GM21367 (cell line): ENCODE results near the gene NFE2L1.
"Not testable (repeated sequence)": the region's sequence is repeated elsewhere in the genome, so short reads cannot be mapped to it uniquely, and the experiment has no call there.

ENCODE experiments used
- ATAC-seq: cut with Tn5 transposase; IDR thresholded peaks from one replicate; pipeline ENCODE4 v1.9.1; 2021; ENCODE audit not compliant: unreplicated experiment

NFE2L1 gene, protein sequence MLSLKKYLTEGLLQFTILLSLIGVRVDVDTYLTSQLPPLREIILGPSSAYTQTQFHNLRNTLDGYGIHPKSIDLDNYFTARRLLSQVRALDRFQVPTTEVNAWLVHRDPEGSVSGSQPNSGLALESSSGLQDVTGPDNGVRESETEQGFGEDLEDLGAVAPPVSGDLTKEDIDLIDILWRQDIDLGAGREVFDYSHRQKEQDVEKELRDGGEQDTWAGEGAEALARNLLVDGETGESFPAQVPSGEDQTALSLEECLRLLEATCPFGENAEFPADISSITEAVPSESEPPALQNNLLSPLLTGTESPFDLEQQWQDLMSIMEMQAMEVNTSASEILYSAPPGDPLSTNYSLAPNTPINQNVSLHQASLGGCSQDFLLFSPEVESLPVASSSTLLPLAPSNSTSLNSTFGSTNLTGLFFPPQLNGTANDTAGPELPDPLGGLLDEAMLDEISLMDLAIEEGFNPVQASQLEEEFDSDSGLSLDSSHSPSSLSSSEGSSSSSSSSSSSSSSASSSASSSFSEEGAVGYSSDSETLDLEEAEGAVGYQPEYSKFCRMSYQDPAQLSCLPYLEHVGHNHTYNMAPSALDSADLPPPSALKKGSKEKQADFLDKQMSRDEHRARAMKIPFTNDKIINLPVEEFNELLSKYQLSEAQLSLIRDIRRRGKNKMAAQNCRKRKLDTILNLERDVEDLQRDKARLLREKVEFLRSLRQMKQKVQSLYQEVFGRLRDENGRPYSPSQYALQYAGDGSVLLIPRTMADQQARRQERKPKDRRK

DNA sequence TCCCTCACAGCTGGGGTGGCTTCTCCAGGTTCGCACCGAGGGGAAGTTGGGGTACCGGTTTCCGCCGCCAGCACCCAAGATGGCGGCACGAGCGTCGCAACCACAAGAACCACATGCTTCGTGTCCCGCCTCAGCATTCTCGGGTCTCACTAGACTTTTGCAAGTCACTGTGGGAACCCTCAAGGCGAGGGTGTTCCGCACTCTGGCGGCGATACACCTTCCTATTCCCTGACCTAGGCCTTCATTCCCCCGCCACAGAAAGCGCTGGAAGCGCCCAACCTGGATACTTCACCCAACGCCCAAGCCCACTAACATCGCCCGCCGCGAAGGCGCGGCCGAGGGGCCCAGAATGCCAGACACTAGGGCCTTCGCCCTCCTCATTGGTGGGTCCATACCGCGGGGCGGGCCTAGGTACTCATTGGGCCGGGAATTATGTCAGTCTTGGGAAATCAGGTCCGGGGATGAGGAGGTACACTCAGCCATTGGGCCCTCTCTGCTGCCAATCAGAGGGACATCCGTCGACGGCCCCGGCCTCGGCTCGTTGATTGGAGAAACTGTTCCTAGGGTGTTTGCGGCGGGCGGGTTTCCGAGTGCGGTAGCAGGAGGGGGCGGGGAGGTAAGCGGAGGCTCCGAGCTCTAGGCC lies at the start of gene NFE2L1:
Gene NFE2L1 (plus strand): TSS at position 619 of the 643 bp plus-strand sequence. CDS start 2,760 bp downstream, outside the sequence.
- ATAC-seq, result peak; percentile 74

DNA sequence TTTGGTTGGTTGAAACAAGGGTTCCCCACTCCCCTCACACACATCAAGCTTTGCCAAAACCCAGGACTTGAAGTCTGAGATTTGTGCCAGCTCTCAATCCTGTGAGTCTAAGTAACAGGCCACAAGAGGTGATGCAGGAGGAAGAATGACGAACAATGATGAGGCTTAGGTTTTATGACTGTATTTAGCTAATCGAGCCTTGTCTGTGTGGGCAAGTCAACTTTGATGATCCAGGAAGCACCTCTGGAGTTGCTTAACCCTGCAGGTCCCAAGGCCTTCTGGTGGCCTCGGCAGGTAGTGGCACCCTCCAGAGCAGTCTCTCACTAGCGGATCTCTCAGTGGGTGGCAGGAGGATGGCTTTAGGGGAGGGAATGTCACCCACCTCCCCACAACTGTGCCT lies 48.6 kb upstream of the NFE2L1 start:
- ATAC-seq, result no peak

DNA sequence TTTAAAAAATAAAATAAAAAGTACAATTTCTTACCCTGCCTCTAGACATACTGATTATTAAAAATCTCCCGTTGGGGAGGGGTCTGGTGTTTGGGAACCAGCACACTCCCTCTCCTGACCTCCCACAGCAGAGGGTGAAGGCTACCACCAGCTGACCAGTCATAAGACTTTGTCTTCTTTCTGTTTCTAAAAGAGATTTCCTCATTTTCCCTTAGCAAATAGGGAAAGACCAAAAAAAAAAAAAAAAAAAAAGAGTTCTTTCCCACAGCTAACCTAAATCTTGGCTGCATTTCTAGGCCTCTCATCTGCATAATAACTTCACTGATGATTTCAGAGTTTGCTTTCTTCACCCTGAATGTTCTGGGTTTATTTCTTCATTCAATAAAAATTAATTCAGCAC lies 47.0 kb upstream of the NFE2L1 start:
- no peak for ATAC-seq

DNA sequence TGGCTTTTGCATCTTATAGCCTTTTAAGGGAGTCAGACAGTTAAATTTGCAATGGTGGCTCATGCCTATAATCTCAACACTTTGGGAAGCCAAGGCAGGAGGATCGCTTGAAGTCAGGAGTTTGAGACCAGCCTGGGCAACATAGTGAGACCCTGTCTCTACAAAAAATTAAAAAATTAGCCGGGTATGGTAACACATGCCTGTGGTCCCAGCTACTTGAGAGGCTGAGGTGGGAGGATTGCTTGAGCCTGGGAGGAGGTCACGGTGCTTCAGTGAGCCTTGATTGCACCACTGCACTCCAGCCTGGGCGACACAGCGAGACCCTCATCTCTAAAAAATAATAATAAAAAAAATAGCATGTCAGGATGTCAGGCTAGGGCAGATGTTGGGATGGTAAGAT lies 46.5 kb upstream of the NFE2L1 start:
- ATAC-seq, result not testable (repeated sequence)

DNA sequence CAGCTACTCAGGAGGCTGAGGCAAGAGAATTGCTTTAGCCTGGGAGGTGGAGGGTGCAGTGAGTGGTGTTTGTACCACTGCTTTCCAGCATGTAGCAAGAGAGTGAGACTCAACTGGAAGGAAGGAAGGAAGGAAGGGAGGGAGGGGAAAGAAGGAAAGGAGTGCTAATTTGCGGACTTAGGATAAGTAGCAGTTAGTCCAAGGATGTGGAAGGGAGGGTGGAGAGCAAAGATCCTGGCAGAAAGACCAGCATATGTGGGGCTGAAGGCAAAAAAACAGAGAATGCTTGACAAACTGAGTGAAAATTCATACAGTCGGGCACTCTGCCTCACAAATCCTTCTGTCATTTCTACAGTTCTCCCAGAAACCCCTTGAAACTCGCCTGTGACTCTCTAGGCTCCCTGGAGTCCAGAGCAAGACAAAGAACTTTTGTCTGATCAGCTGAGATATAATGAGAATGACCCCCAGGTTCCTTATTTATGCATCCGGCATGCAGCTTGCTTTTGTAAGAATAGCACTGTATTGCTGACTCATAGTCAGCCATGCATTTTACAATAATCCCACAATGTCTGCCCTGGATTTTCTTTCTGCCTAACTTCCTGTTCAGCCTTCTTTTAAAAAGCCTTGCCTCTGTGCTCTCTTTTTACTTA lies 45.8 kb upstream of the NFE2L1 start:
- ATAC-seq, result no peak

DNA sequence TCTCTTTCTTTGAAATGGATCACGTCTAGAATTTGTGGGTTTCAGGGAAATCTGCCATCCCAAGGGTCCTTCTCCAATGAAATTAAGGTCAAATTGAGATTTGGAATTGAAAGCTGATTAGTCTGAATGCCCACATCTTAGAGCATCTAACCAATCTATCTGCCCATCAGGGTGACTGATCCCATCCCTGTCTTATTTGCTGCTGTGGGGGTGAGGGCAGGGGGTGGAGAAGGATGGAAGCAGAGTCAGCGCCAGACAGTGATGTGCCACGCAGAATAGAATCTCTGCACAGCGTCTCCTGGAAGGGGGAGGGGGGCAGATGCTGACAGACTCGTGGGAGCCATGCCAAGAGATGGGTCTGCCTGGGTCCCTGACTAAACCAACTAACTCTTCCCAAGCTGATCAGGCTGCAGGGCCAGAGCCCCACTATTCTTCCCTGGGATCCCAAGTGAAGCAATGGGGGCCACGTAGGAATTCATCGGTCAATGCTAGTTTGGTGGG lies 45.2 kb upstream of the NFE2L1 start:
- no peak for ATAC-seq

DNA sequence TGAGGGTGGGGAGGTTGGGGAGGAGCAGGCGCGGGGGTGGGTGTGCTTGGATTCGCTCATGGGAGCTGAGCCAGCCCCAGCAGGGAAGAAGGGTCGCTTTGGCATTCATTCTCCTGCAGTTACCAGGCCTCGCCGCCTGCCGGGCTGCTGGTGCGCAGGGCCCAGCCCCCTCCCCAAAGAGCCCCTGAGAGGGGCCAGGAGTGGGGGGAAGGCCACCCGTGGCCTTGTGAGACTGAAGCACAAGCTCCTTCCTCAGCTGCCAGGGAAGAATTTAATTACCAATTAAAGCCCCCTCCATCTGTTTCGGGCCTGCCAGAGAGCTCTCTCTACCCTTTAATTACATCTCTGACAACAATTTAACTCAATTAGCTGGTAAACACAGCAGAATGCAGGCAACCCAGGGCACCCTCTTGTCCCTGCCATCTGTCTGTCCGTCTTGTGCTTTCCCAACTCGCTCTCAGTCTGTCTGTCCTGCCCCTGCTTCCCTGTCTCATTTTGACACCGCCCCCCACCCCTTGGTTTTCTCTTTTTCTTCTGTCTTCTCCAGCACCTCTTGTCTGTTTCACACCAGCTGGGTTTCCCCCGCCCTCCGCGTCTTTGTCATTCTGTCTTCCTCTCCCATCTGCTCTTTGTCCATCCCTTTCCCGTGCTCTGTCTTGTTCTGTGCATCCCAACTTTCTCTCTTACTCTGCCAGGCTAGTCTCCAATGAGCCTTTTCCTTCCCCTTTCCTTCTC lies 44.6 kb upstream of the NFE2L1 start:
- no peak for ATAC-seq

DNA sequence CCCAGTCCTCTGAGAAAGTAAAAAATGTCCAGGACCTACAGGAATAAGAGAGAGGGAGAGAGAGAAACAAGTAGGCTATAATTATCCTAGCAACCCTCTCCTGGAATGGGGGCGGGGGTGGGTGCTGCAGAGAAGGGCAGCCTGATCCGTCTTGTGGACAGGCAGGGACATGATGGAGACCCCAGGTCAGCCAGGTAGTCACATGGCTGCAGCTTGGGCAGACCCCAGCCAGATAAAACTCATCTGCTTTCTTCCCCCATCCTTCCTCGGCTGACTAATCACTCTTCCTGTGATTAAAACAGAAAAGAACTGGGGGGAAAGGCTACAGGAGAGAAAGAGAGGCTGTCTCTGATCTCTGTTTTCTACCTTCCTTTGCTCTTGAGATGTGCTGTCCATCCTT lies 43.2 kb upstream of the NFE2L1 start:
- ATAC-seq, result no peak

DNA sequence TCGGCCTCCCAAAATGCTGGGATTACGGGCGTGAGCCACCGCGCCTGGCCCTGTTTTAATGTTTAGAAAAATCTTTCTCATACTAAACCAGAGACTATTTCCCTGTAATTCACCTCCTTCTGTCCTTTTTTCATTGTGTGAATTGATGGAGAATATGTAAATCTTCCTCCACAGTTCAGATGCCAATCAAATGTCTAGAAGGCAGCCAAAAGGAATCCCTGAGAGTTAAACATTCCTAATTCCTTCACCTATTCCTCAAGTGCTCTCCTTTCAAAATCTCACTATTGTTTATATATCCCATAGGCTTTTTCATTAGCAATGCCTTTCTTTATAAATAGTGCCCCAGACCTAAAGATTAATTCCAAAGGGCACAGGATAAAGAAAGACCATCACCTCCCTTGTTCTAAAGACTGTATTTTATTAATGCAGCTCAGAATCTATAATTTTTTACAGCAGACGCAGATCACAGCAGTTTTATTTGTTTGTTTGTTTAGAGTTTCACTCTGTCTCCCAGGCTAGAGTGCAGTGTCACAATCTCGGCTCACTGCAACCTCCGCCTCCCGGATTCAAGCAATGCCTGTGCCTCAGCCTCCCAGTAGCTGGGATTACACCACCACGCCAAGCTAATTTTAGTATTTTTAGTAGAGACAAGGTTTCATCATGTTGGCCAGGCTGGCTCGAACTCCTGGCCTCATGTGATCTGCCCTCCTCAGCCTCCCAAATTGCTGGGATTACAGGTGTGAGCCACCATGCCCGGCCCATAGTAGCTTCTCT lies 41.0 kb upstream of the NFE2L1 start:
- ATAC-seq, result no peak

DNA sequence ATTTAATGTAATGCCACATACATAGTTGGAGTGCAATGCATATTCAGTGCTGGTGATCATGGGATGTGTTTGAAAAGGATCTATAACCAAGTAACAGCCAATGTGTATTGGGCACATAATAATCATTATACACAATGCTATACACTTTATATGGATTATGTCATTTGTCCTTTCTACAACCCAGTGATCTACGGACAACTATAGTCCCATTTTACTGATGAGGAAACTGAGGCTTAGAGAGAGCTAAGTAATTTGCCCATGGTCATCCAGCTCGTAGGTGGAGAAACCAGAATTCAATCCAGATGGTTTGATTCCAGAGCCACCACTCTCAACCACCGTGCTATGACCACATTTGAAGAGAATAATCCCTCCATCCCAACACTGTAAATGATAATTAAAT lies 38.0 kb upstream of the NFE2L1 start:
- ATAC-seq, result no peak

DNA sequence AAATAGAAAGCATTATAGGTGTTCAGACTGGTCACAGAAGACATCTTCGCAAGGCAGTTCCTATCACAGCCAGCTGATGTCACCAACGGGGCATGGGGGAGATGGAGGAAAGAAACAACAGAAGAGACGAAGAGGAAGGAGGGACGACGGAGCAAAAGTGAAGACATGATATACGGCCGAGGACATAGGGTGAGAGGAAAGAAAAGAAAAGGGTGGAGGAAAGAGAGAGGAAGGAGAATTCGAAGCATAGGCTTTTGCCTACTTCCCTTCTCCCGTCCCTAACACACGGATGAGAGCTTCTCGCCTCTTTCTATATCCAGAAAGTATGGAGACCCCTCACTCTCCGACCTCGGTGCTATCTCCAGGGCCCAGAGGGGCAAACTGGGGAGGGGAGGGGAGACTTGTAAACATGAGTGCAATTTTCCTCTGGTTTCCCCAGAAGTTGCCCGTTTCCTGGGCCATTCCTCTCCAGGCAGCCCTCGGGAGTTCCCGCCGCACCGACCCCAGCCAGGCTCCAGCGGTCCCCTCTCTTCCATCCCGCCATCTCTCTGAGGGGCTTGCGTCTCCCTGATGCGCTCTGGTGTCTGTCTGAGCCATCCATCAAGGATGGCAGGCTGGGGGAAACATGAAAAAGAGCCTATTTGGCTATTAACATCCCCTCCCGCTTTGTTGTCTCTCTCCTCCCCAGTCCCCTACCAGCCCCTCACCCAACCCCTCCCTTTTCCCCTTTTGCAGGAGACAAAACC lies 36.6 kb upstream of the NFE2L1 start:
- peak; percentile 55 for ATAC-seq

DNA sequence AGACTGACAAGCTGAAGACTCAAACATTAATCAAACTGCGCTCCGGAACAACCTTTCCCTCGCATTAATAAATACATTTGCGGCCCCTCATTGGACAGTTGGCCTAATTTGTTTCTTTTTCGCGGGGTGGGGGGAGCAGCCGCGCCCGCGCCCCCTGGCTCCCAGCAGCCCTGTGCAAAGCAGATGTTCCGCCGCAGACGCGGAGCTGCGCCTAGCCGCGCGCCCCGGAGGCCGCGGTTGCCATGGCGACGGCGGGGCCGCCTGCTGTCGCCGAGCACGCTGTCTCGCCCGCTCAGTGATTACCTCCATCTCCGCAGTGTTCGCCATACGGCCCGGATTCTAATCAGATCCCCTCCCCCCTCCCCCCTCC lies 36.0 kb upstream of the NFE2L1 start:
- ATAC-seq, result no peak

DNA sequence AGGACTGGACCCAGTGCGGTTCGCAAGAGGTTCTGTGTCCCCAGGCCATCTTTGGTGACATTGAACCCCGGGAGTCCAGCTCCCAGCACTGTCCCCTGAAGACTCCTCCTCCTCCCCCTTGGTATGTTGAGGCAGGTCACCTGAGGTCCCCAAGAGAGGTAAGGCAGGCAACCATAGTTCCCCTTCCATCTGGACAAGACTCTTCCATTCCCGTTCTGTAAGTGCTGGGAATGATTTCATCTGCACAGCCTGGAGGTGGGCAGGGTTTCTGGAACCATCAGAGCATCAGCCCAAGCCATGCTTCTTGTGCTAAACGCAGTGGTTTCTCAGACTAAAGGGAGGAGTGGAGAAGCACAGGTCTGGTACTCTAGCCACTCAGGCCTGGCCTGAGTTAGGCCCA lies 35.5 kb upstream of the NFE2L1 start:
- ATAC-seq, result no peak

DNA sequence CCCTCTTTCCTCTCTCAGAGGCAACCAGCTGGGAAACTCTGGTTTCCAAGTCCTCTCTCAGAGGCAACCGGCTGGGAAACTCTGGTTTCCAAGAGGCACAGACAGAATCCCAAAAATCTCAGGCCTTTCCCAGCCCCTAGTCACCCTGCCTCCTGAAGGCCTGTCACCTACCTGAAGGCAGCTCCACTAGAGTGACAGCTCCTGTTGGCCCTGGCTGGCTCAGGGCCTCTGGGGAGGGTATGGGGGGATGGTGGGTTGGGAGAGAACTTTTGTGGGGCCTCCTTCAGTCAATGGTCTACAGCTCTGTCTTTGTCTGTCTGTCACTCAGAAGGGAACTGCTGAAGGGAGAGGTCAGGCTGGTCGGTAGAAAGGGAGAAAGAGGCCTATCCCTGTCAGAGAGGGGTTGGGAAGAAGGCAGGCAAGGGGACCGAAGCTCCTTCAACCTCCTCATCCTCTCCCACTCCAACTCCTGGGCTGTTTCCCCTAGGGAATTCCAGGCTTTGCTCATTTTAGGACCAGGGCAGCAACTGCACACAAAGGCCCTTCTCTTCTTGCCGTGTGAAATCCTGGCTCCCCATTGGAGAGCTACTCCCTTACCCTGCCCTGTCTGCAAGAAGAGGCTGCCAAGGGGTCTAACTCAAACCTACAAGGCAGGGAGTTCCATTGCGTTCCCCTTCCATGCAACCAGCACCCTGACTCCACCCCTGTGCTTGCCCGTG lies 34.1 kb upstream of the NFE2L1 start:
- no peak for ATAC-seq

DNA sequence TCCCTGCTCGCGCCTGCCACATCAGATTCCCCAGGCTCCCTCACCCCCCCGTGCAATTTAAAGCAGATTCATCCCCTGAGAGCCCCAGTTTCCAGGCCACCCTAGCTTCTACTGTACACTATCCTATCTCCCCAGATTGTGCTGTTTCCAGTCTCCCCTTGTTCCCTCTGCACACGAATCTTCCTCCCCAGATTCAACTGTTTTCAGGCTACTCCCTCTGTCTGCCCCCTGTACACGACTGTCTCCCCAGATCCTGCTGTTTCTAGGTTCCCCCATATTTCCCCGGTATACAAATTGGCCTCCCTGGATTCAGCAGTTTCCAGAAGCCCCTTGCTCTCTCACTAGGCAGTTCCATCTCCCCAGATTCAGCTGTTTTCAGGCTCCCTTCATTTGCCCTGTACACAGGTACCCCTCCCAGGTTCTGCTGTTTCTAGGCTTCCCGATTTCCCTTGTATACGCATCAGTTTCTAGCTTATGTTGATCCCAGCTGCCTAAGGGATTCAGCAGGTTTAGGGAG lies 33.5 kb upstream of the NFE2L1 start:
- ATAC-seq, result no peak

DNA sequence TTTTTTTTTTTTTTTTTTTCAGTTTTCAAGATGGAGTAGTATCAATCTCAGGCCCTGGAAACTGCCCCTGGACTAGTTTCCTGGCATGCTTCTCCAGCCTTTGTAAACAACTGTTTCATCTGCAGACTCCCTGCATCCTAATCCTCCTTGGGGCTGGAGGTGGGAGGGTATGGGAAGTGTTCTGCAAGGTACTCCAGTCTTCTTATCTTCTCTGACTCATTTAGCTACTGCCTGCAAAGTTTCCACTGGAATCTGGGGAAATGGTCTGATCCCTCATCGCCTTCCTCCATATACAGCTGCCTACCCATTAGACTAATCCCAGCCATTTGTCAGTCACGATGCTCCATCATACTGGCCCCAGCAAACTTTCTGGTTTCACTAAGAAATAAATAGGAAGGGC lies 32.0 kb upstream of the NFE2L1 start:
- ATAC-seq, result no peak

DNA sequence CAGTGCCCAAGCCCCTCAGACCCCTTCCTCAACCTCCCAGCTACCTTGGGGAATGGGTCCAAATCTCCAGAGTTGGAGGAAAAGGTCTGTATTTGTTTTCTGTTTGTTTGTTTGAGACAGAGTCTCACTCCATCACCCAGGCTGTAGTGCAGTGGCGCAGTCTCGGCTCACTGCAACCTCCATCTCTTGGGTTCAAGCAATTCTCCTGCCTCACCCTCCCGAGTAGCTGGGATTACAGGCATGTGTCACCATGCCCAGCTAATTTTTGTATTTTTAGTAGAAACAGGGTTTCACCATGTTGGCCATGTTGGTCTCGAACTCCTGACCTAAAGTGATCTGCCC lies 30.4 kb upstream of the NFE2L1 start:
- not testable (repeated sequence) for ATAC-seq

DNA sequence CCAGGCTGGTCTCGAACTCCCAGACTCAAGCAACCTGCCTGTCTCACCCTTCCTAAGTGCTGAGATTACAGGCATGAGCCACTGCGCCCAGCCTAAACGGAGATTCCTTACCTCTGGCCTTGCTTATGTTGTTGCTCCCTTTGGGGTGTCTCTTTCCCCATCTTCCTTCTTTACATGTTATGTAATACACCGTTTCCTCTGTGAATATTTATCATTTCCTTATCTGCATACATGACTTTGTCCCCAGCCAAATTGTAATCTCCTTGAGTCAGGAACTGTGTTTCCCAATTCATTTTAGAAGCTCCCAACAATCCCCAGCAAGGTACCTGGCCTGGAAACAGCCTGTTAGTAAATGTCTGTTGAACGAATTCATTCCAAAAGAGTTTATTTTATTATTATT lies 26.2 kb upstream of the NFE2L1 start:
- no peak for ATAC-seq
